MM.1S (cell line): Measurements from ENCODE around the gene TNPO2.
"Not testable (repeated sequence)": the region's sequence is repeated elsewhere in the genome, so short reads cannot be mapped to it uniquely, and the experiment has no call there.

Experiments
- DNase-seq: peaks from one replicate; pipeline ENCODE4 v3.0.0-alpha.2; 2015
- H2AFZ ChIP-seq: fragments of 300-600 bp; sonication (generic); 2 replicates; pipeline ENCODE4 v1.6.0; 2016; ENCODE audit warnings: antibody characterized with exemption, low read length
- H3F3A ChIP-seq: fragments of 300-600 bp; sonication (generic); 2 replicates; pipeline ENCODE4 v1.6.1; 2016; ENCODE audit warnings: mild to moderate bottlenecking, antibody characterized with exemption, low read length, moderate library complexity, mixed read lengths; ENCODE audit not compliant: insufficient read depth
- H3K27ac ChIP-seq: fragments of 300-600 bp; sonication (generic); 2 replicates; pipeline ENCODE4 v1.5.1; 2016; ENCODE audit warnings: mild to moderate bottlenecking, low read length
- H3K27me3 ChIP-seq: fragments of 300-600 bp; sonication (generic); replicated peaks from 2 replicates; pipeline ENCODE4 v1.6.0; 2016; ENCODE audit warnings: low read length; ENCODE audit not compliant: insufficient read depth
- H3K36me3 ChIP-seq: fragments of 300-600 bp; sonication (generic); replicated peaks from 2 replicates; pipeline ENCODE4 v1.6.1; 2016; ENCODE audit warnings: mild to moderate bottlenecking, low read length, mixed read lengths; ENCODE audit not compliant: insufficient read depth
- H3K4me1 ChIP-seq: fragments of 300-600 bp; sonication (generic); 2 replicates; pipeline ENCODE4 v1.6.1; 2016; ENCODE audit warnings: low read length, mixed read lengths
- H3K4me2 ChIP-seq: fragments of 300-600 bp; sonication (generic); 2 replicates; pipeline ENCODE4 v1.6.0; 2016; ENCODE audit warnings: low read depth, low read length
- H3K4me3 ChIP-seq: fragments of 300-600 bp; sonication (generic); 2 replicates; pipeline ENCODE4 v1.5.1; 2016; ENCODE audit warnings: low read length, mixed read lengths
- H3K79me2 ChIP-seq: fragments of 300-600 bp; sonication (generic); 2 replicates; pipeline ENCODE4 v1.6.1; 2016; ENCODE audit warnings: mixed run types, low read length, mixed read lengths
- H3K9ac ChIP-seq: fragments of 300-600 bp; sonication (generic); 2 replicates; pipeline ENCODE4 v1.6.1; 2016; ENCODE audit warnings: low read length, mixed read lengths
- H3K9me2 ChIP-seq: fragments of 300-600 bp; sonication (generic); replicated peaks from 2 replicates; pipeline ENCODE4 v1.6.1; 2016; ENCODE audit warnings: mild to moderate bottlenecking, low read length, mixed read lengths; ENCODE audit not compliant: insufficient read depth
- H3K9me3 ChIP-seq: fragments of 300-600 bp; sonication (generic); replicated peaks from 2 replicates; pipeline ENCODE4 v1.6.1; 2016; ENCODE audit warnings: mild to moderate bottlenecking, low read length, mixed read lengths; ENCODE audit not compliant: insufficient read depth
- H4K20me1 ChIP-seq: fragments of 300-600 bp; sonication (generic); 2 replicates; pipeline ENCODE4 v1.6.1; 2016; ENCODE audit warnings: mild to moderate bottlenecking, low read length, moderate library complexity, mixed read lengths; ENCODE audit not compliant: insufficient read depth
- EZH2 ChIP-seq: fragments of 300-600 bp; sonication (generic); optimal IDR thresholded peaks from 2 replicates; pipeline ENCODE3; 2017; ENCODE audit warnings: low read depth, mild to moderate bottlenecking, antibody characterized with exemption, low read length, mixed read lengths
- EZH2phosphoT487 ChIP-seq: fragments of 300-600 bp; sonication (generic); IDR thresholded peaks from 2 replicates; pipeline ENCODE4 v1.6.1; 2018; ENCODE audit warnings: antibody characterized with exemption, low read length
- TF ChIP-seq, protein P1 (sequence below): fragments of 300-600 bp; sonication (generic); IDR thresholded peaks from 2 replicates; pipeline ENCODE4 v1.5.1; 2016; ENCODE audit warnings: antibody characterized with exemption, low read length, mixed read lengths

The TNPO2 gene

GRCh38 chr19:12703046-12703445 is 20.7 kb downstream of the TNPO2 start:
- H3K4me2 ChIP-seq: no peak overlapping the region
- TF ChIP-seq, protein P1, sequence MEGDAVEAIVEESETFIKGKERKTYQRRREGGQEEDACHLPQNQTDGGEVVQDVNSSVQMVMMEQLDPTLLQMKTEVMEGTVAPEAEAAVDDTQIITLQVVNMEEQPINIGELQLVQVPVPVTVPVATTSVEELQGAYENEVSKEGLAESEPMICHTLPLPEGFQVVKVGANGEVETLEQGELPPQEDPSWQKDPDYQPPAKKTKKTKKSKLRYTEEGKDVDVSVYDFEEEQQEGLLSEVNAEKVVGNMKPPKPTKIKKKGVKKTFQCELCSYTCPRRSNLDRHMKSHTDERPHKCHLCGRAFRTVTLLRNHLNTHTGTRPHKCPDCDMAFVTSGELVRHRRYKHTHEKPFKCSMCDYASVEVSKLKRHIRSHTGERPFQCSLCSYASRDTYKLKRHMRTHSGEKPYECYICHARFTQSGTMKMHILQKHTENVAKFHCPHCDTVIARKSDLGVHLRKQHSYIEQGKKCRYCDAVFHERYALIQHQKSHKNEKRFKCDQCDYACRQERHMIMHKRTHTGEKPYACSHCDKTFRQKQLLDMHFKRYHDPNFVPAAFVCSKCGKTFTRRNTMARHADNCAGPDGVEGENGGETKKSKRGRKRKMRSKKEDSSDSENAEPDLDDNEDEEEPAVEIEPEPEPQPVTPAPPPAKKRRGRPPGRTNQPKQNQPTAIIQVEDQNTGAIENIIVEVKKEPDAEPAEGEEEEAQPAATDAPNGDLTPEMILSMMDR: no peak
- no peak for TF ChIP-seq EZH2phosphoT487
- no peak for TF ChIP-seq EZH2
- H3F3A ChIP-seq: peaks cover 2% of the 10 kb centered on the region; the same call in 1 of the 2 replicates
- H3K9me2 ChIP-seq: no peaks in the 10 kb centered on the region
- H3K4me1 ChIP-seq: no peaks in the 10 kb centered on the region
- no peak overlapping the region for H3K4me3 ChIP-seq
- no peaks in the 10 kb centered on the region for H3K27me3 ChIP-seq
- H3K27ac ChIP-seq: no peak overlapping the region
- H2AFZ ChIP-seq: no peak overlapping the region
- no peak for DNase-seq
- H3K9ac ChIP-seq: no peak overlapping the region
- H3K9me3 ChIP-seq: no peaks in the 10 kb centered on the region
- peaks cover 14% of the 10 kb centered on the region for H3K36me3 ChIP-seq
- no peaks in the 10 kb centered on the region for H3K79me2 ChIP-seq
- H4K20me1 ChIP-seq: no peaks in the 10 kb centered on the region

DNA sequence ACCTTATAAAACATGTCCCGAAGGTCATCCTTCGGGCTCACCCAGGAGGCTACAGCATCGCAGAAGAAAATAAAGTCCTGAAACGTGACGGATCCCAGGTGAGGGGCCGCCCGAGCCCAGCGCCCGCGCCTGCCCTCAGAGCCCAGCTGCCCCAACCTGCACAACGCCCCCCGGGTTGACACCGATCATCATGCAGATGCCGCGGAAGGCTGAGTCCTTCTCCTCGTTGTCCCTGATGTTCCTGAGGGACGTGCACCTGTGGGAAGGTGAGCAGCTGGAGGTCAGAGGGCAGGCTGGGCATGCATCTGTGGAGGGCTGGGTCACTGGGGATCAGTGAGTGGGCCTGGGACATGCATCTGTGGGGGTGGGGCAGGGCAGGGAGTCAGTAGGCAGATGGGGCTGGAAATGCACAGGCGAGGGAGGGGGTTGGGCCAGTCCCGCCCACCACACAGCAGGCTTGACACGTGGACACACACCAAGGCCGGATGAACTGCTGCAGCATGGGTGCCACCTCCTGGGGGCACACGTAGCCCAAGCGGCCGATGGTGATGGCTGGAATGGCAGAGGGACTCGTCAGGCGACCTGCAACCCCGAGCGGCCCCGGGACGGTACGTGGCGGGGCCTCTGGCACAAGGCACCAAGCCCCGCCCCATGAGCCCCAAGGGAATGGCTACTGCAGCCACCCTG is 22.0 kb downstream of the TNPO2 start:
- DNase-seq: no peak
- H4K20me1 ChIP-seq: no peaks in the 10 kb centered on the region
- peaks cover 14% of the 10 kb centered on the region for H3K36me3 ChIP-seq
- H3K27ac ChIP-seq: no peak overlapping the region
- no peaks in the 10 kb centered on the region for H3K9me2 ChIP-seq
- H3K9me3 ChIP-seq: no peaks in the 10 kb centered on the region
- H3F3A ChIP-seq: peaks cover 14% of the 10 kb centered on the region
- H3K27me3 ChIP-seq: no peaks in the 10 kb centered on the region
- no peak overlapping the region for H3K4me2 ChIP-seq
- no peak overlapping the region for H3K4me3 ChIP-seq
- TF ChIP-seq EZH2phosphoT487: no peak
- TF ChIP-seq EZH2: no peak
- TF ChIP-seq, protein P1: no peak
- H3K9ac ChIP-seq: no peak overlapping the region
- no peaks in the 10 kb centered on the region for H3K4me1 ChIP-seq
- H2AFZ ChIP-seq: no peak overlapping the region
- no peaks in the 10 kb centered on the region for H3K79me2 ChIP-seq

GRCh38 chr19:12698138-12698537 is 25.6 kb downstream of the TNPO2 start:
- H2AFZ ChIP-seq: no peak overlapping the region
- H3K4me3 ChIP-seq: no peak overlapping the region
- no peak overlapping the region for H3K9ac ChIP-seq
- DNase-seq: no peak
- peaks cover 7% of the 10 kb centered on the region for H3K36me3 ChIP-seq
- peaks cover 17% of the 10 kb centered on the region for H3F3A ChIP-seq
- TF ChIP-seq EZH2phosphoT487: no peak
- TF ChIP-seq, protein P1: no peak
- no peak for TF ChIP-seq EZH2
- H3K79me2 ChIP-seq: peaks cover 7% of the 10 kb centered on the region; the same call in 1 of the 2 replicates
- H4K20me1 ChIP-seq: no peaks in the 10 kb centered on the region
- H3K27ac ChIP-seq: no peak overlapping the region
- H3K4me2 ChIP-seq: no peak overlapping the region
- H3K9me2 ChIP-seq: no peaks in the 10 kb centered on the region
- H3K27me3 ChIP-seq: no peaks in the 10 kb centered on the region
- no peaks in the 10 kb centered on the region for H3K9me3 ChIP-seq
- peaks cover 8% of the 10 kb centered on the region; the same call in 1 of the 2 replicates for H3K4me1 ChIP-seq

DNA sequence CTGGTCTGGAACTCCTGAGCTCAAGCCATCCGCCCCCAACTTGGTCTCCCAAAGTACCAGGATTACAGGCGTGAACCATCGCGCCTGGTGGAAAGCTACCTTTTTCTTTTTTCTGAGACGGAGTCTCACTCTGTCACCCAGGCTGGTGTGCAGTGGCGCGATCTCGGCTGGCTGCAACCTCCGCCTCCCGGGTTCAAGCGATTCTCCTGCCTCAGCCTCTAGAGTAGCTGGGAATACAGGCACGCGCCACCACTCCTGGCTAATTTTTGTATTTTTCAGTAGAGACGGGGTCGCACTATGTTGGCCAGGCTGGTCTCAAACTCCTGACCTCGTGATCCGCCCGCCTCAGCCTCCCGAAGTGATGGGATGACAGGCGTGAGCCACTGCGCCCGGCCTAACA is 26.3 kb downstream of the TNPO2 start:
- H3K27ac ChIP-seq: peak overlapping the region; percentile 79; the same call in 1 of the 2 replicates
- H2AFZ ChIP-seq, H3K9me3 ChIP-seq, H3K9me2 ChIP-seq, H3K79me2 ChIP-seq, H3K4me1 ChIP-seq, H3K36me3 ChIP-seq, H4K20me1 ChIP-seq, DNase-seq, H3K27me3 ChIP-seq: not testable (repeated sequence)
- H3K4me3 ChIP-seq: peak overlapping the region; percentile 95
- peaks cover 17% of the 10 kb centered on the region for H3F3A ChIP-seq
- H3K9ac ChIP-seq: peak overlapping the region; percentile 76; the same call in 1 of the 2 replicates
- H3K4me2 ChIP-seq: peak overlapping the region; percentile 91
